Amygdala (tissue), 56 donors: Measurements from ENCODE around the gene PRR36.
A peak's percentile ranks its signal among the peaks of the same experiment; 100 is the strongest.

ENCODE experiments used
- DNase-seq, 56 donors: peaks; one replicate each; lab custom pipeline; 2025; lab: John Stamatoyannopoulos, UW

PRR36 gene

DNA sequence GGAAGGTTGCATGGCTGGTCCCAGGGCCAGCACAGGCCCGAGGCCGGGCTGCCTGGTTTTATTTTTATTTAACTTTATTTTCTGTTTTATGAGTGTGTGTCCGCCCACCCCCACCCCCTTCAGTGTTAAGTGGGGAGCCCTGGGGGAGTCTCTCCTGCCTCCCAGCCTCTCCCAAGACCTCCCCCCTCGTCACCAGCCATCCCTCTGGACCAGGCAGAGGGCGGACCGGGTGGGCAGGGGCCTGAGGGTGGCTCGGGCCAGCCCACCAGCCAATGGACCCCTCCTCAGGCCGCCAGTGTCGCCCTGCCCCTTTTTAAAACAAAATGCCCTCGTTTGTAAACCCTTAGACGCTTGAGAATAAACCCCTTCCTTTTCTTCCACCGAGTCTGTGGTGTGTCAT is 39.9 kb upstream of the PRR36 start:
- DNase-seq, result no peak

DNA sequence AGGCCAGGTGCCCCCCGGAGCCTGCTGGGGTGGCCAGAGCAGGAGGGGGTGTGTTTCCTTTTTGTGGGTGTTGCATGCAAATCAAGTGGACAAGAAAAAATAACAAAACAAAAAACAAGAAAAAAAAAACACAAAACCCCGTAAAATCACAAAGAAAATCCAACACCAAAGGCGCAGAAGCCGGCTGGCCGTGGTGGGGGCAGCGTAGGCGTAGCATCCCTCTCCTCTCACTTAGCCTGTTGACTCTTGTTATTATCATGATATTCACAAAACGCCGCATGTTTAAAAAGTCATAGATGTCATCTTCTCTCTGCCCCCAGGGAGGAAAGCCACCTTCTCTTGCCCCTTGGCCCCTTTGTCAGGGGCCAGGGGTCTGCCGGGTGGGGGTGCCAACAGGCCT is 39.5 kb upstream of the PRR36 start:
- no peak for DNase-seq

DNA sequence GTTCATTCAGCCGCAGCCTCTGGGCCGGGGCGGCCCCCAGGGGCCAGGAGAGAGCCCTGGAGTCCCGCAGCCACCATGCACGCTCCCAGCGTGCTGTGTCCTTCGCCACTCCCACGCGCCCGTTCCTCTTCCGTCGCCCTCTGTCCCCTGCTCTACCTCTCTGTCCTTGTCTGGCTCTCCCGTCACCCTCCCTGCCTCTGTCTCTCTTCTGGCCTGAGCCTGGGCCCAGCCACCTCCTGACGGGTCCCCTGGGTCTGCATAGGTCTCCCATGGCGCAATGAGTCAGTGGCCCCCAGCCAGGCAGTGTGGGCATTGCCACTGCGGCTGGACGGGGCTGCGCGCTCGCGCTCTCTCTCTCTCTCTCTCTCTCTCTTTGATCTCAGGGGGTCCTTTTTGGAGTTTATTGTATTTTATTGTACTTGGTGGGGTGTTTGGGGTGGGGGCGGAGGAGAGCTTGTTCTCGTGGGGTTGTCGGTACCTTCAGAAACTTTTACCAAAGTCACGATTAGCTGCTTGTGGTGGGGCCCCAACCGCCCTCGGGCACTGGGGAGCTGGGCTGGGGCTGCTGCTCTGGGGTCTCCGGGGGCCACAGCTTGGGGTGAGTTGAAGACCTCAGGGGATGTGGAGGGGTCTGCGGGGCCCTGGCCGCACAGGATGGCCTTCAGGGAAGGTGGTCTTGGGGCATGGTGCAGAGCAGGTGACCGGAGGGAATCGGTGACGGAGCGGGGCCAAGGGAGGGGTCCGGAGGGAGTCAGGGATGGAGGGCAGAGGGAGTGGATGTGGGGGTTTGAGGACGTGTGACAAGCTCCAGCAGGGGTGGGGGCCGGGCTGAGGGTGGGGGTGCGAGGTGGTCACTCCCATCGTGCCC is 38.7 kb upstream of the PRR36 start:
- DNase-seq, result no peak

DNA sequence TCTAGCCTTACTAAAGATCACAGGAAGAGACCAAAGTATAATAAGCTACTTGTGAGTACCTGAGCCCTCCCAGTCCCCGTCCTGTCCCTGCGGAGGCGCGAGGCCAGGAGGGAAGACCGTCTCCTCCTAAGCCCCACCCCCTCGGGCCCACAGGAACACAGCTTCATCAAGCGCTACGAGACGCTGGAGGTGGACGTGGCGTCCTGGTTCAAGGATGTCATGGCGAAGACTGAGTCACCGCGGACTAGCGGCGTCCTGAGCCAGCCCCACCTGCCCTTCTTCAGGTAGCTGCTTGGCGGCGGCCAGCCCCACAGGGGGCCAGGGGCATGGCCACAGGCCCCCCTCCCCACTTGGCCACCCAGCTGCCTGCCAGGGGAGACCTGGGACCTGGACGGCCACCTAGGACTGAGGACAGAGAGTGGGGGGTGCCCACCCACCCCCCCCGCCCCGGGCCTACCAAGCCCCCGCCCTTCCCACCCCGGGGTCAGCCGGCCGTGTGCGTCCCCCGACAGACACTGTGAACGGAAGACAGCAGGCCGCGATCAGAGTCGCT is 38.0 kb upstream of the PRR36 start:
- DNase-seq, result no peak

DNA sequence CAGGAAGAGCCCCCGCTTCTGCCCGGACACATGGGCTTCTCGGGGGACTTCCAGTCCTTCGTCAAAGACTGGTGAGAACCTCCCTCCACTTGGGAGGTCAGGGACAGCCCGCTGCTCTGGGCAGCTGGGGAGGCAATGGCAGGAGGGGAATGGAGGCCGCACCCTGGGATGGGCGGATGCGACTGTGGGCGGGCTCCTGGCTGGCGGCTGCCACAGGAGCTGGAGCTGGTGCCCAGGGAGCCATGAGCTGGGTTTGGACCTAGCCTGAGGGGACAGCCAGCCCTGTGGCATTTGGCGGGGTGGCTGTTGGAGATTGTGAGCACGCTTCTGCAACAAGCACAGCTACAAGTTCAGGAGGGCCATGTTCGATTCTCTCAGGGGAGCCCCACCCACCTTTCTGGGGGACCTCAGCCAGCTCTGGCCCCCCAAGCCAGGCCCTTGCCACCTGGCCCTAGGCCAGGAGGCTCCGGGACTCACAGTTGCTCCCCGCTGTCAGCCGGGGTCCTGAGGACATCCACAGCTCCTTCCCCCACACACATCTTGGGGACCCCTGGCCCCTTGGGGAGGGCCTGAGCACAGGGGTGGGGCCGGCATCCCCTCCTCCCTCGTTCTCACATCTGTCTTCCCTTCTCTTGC is 37.4 kb upstream of the PRR36 start:
- DNase-seq, result no peak

DNA sequence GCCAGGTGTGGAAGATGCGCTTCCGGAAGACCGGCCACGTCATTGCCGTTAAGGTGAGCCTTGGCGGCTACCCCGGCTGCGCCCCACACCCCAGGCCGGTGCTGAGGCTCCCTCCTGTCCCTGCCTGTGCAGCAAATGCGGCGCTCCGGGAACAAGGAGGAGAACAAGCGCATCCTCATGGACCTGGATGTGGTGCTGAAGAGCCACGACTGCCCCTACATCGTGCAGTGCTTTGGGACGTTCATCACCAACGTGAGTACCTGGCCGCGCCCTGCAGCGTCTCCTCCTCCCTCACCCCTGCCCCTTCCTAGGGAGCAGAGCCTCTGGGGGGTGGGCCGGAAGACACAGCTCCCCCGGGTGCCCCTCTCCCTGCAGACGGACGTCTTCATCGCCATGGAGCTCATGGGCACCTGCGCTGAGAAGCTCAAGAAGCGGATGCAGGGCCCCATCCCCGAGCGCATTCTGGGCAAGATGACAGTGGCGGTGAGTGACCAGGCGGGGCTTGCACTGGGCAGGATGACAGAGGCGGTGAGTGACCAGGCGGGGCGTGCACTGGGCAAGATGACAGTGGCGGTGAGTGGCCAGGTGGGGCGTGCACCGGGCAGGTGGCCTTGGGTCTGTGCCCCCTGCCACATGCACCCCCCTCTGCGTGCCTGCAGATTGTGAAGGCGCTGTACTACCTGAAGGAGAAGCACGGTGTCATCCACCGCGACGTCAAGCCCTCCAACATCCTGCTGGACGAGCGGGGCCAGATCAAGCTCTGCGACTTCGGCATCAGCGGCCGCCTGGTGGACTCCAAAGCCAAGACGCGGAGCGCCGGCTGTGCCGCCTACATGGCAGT is 36.4 kb upstream of the PRR36 start:
- DNase-seq, result no peak

DNA sequence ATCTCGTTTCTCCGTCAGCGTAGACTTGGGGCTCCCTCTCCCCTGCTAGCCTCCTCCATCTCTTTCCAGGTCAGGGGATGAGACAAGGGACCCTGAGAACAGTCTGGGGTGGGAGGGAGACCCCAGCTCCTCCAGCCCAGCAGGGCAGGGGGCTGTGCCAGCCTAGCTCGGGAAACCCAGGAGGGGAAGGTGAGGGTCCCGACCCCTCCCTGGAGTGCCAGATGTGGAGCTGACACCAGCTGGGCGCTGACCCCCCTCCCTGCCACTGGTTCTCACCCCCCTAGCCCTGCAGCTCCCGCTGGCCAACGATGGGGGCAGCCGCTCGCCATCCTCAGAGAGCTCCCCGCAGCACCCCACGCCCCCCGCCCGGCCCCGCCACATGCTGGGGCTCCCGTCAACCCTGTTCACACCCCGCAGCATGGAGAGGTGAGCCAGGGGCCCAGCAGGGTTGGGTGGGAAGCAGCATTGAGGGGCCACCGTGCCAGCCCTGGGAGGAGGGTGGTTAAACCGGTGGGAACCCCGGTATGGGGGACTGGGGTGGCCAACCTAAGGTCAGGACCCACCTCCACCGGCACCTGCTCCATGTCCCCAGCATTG is 35.4 kb upstream of the PRR36 start:
- no peak for DNase-seq

DNA sequence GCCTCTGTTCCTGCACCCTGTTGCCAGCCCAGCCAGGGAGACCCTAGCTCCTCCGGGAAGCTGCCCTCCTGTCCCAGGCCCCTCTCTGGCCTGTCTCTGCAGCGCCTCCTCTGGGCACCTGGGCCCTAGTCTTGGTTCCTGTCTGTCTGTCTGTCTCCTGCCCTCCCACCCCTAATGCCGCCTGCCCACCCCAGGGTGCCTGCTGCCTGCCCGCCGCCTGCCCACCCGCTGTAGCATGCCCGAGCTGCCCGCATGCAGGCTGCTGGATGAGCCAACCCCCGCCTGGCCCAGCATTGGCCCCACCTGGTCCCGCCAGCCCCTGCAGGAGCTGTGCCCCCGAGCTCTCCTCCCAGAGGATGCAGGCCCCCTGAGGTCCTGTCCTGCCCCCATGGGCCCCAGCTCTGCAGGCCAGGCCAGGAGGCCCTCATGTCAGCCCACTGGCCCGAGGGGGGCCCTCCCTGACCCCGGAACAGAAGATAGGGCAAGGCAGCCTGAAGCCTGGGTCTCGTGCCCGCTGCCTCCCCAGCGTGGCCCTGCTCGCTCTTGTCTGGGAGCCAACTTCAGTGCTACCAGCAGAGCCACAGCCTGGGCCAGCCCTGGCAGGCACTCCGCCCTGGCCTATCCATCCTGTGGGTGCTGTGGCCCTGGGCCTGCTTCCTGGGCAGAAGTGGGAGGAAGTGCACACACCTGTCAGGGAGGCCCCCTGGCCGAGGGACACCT is 34.7 kb upstream of the PRR36 start:
- no peak for DNase-seq

DNA sequence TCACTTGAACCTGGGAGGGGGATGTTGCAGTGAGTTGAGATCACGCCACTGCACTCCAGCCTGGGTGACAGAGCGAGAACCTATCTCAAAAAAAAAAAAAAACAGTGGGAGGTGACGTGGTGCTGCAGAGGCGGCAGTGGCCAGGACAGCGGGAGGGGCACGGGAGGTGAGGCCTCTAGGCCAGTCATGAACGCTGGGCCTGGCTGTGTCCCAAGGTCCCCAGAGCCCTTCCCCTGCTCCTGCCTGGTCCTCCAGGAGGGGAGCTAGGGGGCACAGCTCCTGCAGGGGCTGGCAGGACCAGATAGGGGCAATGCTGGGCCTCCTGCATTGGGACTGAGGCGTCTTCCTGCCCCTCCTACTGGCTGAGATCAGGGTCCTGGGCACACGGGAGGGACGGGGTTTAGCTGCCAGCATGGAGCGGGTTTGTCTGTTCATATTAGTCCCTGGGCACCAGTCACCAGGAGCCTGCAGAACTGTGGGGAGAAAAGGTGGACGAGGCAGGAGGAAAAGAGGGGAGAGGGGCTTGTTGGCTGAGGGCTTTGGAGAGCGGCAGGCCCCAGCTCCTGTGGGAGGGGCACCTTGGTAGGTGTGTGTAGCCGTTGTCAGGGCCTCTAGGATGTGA is 34.0 kb upstream of the PRR36 start:
- DNase-seq, result no peak

DNA sequence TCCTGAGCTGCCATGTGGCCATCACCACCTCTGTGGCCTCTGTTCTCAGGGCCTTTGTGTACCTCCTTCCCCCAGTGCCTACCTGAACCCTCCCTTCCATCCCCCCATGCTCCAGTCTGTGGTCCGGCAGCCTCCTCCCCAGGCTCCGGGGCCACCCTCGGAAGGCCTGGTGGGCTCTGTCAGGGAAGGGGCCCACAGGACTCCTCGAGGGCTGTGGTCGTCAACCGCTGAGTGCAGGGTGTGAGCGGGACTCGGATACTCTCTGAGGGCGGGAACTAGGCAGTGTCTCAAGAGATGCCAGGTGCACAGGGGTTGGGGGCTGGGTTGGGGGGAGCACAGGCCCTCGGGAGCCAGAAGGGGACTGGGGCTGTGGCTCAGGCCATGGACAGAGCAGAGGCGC is 33.4 kb upstream of the PRR36 start:
- DNase-seq, result no peak

DNA sequence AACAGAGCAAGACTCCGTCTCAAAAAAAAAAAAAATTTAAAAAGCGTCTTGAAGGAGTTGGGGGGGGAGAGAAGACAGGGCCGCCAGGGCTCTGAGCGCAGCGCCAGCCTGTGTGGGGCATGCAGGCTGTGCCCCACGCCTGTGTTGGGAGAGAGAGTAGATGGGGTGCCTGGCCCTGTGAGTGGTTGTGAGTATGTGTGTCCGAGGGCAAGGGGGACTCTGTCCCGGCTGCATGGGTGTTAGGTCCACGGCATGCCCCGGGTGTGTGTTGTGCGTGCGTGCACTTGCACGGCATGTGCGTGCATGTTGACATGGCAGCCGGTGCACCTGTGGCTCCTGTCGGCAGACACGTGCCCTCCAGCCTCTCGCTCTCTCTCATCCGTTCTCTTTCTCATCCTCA is 32.9 kb upstream of the PRR36 start:
- DNase-seq, result no peak

DNA sequence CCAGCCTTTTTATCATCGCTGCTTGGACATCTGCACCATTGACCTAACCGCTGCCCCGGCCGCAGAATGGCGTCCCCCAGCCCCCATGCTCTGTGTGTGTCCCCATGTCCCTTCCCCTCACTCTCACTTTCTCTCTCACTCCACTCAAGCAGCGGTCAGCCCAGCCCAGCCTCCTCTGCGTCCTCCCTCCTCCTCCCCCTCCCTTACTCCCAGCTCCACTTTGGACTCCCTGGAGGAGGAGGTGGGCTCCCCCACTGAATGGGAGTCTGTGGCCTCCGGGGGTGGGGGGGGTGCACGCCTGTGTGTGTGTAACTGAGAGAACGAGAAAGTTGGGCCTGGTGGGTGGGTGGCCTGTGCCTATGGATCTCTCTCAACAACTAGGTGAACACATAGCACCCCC is 31.7 kb upstream of the PRR36 start:
- DNase-seq, result no peak

DNA sequence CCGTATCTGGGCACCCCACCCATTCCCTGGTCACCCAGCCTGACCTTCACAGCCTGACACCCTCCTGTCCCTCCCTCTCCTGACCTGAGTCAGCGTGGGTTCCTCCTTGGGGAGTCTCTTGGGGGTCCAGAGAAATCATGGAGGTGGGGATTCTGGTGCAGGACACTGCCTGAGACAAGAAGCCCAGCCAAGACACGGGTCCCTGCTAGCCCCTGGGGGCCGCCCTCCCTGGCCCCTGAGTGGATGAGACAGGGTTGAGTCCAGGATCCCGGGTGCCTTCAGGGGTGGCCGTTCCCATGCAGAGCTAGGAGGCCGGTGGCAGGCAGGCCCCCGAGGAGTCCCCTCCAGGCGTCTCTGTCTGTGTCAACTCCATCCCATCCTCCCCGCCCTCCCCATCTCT is 31.1 kb upstream of the PRR36 start:
- no peak for DNase-seq

DNA sequence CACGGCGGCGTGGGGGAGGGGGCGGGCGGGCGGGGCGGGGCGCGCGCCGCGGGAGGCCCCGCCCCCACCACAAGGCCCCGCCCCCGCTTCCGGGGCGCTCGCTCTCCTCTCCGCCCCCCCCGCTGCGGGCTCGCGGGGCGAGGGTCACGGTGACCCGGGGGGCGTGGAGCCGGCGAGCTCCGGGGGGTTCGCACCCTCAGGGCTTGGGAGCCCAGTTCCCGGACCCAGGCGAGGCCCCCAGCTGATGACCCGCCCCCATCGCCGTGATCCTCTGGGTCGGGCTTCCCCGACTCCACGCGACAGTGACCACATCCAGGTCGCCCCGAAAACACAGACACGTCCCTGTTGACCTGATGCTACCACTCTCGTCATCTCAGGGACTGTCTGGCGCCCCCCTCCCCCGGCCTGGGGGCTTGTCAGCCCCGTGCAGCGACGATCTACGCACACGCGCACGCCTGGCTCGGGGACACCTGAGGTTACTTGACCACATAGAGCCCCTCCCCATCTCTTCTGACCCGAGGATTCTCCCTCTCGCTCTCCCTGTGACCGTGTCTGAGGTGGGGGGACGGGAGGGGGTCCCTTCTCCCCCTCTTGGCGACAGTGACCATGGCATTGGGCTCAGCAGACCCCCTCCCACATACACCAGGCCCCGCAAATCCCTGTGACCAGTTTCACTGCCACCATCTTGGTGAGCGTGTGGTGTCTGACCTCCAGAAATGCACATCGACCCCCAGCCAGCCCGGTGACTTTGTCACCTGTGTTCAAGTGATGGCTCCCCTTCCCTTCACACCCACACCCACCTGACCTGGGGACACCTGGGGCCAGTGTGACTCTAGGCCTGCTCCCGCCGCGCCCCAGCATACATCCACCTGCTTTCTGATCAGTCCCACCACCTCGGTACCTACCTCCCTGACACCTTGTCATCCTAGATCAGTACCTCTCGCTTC is 30.2 kb upstream of the PRR36 start:
- DNase-seq, result peak in 5 of 56 donors; percentile 47 to 67 (median 49)

DNA sequence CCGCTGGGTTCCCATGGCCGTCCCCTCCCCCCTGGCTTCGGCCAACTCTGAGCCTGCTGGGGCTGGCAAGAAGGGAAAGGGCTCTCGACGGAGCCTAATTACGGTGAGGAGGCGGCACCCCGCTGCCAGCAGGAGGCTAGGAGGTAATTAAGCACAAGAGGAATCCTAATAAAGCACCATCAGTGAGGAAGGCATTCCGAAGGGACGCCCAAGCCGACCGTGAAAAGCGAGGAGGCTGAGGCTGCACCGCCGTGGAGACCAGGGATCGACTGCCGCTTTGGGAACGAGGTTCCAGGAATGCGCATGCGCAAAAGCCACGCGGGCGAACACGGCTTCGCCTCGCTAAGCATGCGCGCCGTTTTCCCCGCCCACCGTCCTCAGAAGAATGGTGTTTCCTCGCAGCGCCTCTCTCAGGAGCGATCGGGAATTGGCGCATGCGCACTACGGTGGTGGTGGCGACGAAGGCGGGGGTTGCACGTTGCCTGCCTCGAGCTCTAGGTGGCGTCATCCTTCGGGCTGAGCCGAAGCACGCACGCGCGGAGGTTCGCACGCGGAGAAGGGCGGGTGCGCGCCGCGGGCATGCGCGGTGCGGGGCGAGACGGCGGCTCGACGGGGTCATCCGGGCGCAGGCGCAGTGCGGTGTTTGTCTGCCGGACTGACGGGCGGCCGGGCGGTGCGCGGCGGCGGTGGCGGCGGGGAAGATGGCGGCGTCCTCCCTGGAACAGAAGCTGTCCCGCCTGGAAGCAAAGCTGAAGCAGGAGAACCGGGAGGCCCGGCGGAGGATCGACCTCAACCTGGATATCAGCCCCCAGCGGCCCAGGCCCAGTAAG is 29.3 kb upstream of the PRR36 start, which contains the start of gene MAP2K7:
Gene MAP2K7, plus strand, starts transcription at position 634 of the 830 bp plus-strand sequence. Its CDS starts 68 bp downstream, at position 702.
- DNase-seq, result peak; percentile 87 to 100 (median 99)

DNA sequence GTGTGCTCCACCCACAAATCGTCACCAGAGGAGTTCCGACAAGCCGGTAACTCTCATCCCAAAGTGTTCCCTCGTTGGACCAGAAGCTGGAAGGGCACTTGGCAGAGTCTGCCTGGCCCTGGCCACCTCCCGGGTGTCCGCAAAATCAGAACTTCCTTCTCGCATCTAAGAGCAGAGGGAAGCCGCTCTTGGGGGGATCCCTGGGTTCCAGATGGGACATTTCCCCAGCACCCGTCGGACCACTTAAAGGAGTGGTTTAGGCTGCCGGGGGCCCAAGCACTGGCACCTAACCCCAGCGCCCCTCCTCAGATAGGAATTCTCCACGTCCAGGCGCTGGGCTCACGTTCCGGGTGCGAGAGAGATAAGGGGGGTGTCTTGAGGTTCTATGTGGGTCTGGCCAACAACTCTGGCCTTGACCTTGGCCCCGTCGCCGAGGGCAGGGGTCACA is 28.6 kb upstream of the PRR36 start:
- DNase-seq, result peak in 2 of 56 donors; percentile 45 to 59

DNA sequence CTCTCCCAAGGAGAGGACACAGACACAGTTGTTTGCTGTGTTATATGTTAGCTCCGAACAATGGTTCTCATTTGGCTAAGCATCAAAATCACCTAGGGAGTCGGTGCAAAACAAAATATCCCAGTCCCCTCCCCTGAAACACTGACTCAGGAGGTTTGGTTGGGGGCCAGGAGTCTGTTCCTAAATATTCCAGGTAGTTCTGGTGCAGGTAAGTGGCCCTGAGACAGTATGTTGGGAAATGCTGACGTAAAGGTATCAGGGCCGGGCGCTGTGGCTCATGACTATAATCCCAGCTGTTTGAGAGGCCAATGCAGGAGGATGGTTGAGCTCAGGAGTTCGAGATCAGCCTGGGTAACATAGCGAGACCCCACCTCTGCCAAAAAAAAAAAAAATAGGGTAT is 27.1 kb upstream of the PRR36 start:
- no peak for DNase-seq
